Common myeloid progenitor, CD34-positive (primary cell): ENCODE results near the gene PCBD1. TPM values are rescaled to one million over a fixed set of nuclear protein-coding genes. Genes with fewer than 3 reads are reported as not detected.
A peak's percentile ranks its signal among the peaks of the same experiment; 100 is the strongest.

Source experiments
- CTCF ChIA-PET: fragments of 350-600 bp; sonication (Branson Sonifier 250); formaldehyde crosslinking; loops from one replicate; lab custom pipeline; 2021; ENCODE audit warnings: antibody characterized with exemption; lab: Charles Lee
- POLR2A ChIA-PET: fragments of 350-600 bp; sonication (Branson Sonifier 250); formaldehyde crosslinking; loops from one replicate; lab custom pipeline; 2021; ENCODE audit warnings: antibody characterized with exemption; lab: Charles Lee
- DNase-seq, 3 donors: peaks; one replicate each; pipeline versions ENCODE4 v3.0.0 to v3.0.0-alpha.2; 2013
- H3K27ac ChIP-seq, 2 experiments: 1 replicate in 1 of 2; 2 replicates in 1 of 2; pipeline ENCODE4 v1.7.0; 2013; ENCODE audit warnings: inconsistent platforms in 2 of 2, low read length in 2 of 2, mild to moderate bottlenecking in 2 of 2, low read depth in 1 of 2, moderate library complexity in 1 of 2; ENCODE audit not compliant: severe bottlenecking in 2 of 2, insufficient read depth in 1 of 2, poor library complexity in 1 of 2
- H3K27me3 ChIP-seq, 5 experiments: replicated peaks in 2 of 5; 1 replicate in 3 of 5; 2 replicates in 2 of 5; pipeline versions ENCODE4 v1.6.1 to v1.7.0; 2013; ENCODE audit warnings: low read length in 4 of 5, mild to moderate bottlenecking in 2 of 5, moderate library complexity in 2 of 5, inconsistent platforms in 1 of 5; ENCODE audit not compliant: insufficient read depth in 5 of 5, control insufficient read depth in 4 of 5
- H3K36me3 ChIP-seq, 4 experiments: 1 replicate in 2 of 4; 2 replicates in 2 of 4; pipeline versions ENCODE4 v1.6.1 to v1.7.0; 2013; ENCODE audit warnings: low read length in 3 of 4, control low read depth in 1 of 4, mild to moderate bottlenecking in 1 of 4; ENCODE audit not compliant: control insufficient read depth in 4 of 4, insufficient read depth in 4 of 4
- H3K4me1 ChIP-seq, 4 experiments: 1 replicate in 3 of 4; 2 replicates in 1 of 4; pipeline versions ENCODE4 v1.6.1 to v1.7.1; 2013; ENCODE audit warnings: low read length in 3 of 4, mild to moderate bottlenecking in 3 of 4, control low read depth in 1 of 4, inconsistent platforms in 1 of 4, moderate library complexity in 1 of 4; ENCODE audit not compliant: control insufficient read depth in 4 of 4, insufficient read depth in 4 of 4; ENCODE audit errors: control extremely low read depth in 1 of 4
- H3K4me3 ChIP-seq, 7 experiments: 1 replicate in 4 of 7; 2 replicates in 3 of 7; pipeline versions ENCODE4 v1.5.1 to v1.7.0; 2013; ENCODE audit warnings: mild to moderate bottlenecking in 7 of 7, low read length in 6 of 7, moderate library complexity in 6 of 7, inconsistent platforms in 2 of 7, low read depth in 2 of 7, control low read depth in 1 of 7; ENCODE audit not compliant: insufficient read depth in 4 of 7, control insufficient read depth in 1 of 7; ENCODE audit errors: extremely low read depth in 1 of 7
- H3K9me3 ChIP-seq, 5 experiments: 1 replicate in 4 of 5; 2 replicates in 1 of 5; pipeline versions ENCODE4 v1.6.1 to v1.7.1; 2013; ENCODE audit warnings: low read length in 4 of 5, mild to moderate bottlenecking in 2 of 5, inconsistent platforms in 1 of 5, low read depth in 1 of 5, moderate library complexity in 1 of 5; ENCODE audit not compliant: control insufficient read depth in 4 of 5, insufficient read depth in 2 of 5; ENCODE audit errors: control extremely low read depth in 1 of 5
- WGBS: methylation state at CpG from one replicate; pipeline ENCODE4 v1.1.5; 2013; ENCODE audit not compliant: insufficient coverage; 5-methylcytosine and 5-hydroxymethylcytosine counted together
- polyA plus RNA-seq: library from polyadenylated mRNA; unstranded; fragments of 120-200 nt; gene quantifications from one replicate; pipeline ENCODE4 v1.2.1, GENCODE V29; 2013

PCBD1 gene
- 48.1 TPM for polyA plus RNA-seq

DNA sequence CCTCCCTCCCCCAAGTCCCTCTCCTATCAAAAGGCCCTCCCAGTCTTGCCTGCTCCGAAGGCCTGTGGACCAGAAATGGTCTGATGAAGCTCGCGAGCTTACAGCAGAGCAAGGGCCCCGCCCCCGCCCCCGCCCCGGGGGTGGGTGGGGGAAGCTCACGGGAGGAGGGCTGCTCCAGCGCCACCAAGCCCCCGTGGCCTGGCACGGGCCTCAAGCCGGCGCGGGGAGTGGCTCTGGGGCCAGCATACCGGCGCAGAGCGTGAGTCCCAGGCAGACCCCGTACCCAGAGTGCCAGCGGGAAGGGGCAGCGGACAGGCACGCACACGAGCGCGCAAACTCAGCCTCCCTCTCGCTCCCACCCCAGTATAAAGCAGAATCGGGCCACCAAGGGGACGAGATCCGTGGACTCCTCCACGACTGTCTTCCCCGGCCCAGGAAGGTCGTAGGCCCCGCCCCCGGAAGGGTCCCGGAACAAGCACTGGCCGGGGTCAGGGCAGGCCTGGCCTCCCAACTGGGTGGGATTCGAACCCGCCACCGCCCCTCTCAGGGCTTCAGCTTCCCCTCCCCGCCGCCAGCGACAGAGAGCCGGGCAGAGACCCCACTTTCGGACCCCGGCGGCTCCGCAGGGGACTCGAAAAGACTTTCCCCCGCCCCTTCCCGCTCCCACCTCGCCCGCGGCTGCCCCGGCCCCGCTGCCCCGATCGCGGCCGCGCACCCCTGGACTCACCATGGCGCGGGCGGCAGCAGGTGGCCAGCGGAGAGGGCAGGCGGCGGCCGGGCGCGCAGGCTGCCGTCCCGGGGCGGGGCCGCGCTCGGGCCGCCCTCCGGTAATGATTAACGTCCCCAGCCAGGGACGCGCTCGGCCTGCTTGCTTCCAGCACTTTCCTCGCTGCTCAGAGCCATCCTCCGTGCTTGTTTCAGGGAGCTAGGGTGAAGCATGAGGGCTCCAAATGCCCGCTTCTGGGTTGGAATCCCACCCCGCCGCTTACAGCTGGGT is at the start of gene PCBD1:
TSS of gene PCBD1 (minus strand) at position 762 of the 997 bp plus-strand sequence. CDS start at position 730, 32 bp downstream.
- peak within 1 kb of the TSS in 1 of 2 experiments; percentile 76 for H3K27ac ChIP-seq
- WGBS, result 0% methylated on average over 59 of the region's 85 CpGs
- H3K4me1 ChIP-seq, result peaks cover 0 to 30% (median 23%) of the 10 kb centered on the region in 4 experiments
- H3K4me3 ChIP-seq, result peak within 1 kb of the TSS; percentile 66 to 87 (median 72)
- no peaks in the 10 kb centered on the region for H3K9me3 ChIP-seq
- ChIA-PET CTCF (interaction anchor here (0.9 to 14.0 kb wide), 4 partner anchors 11 to 337 kb away, joined by 3 to 140 read pairs (median 16); no protein-coding TSS in a partner anchor), POLR2A (no interaction called here)
- H3K36me3 ChIP-seq, result peaks cover 3 to 23% (median 10%) of the 10 kb centered on the region in 4 experiments
- H3K27me3 ChIP-seq, result no peaks in the 10 kb centered on the region
- peak; percentile 74 to 88 (median 82) for DNase-seq

DNA sequence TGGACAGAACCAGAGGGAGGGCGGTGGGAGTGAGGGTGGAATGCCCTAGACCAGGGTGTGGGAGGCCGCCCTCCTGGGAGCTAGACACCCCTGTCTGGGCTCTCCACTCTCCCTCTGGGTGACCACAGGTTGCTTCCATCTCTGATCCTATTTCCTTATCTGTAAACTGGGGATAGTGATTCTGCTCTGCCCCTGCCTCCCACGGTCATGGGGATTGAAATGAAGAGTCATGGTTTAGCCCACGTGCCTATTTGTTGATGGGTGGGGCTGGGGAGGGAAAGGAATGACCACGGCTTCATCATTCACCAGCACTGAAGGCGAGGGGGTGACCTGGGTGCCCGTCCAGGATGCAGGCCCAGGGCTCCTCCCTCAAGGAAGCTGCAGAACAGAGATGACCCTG is 49.3 kb upstream of the PCBD1 start:
- peaks cover 0 to 4% (median 0%) of the 10 kb centered on the region in 4 experiments for H3K4me1 ChIP-seq
- POLR2A ChIA-PET, result no interaction called here
- H3K4me3 ChIP-seq, result no peak overlapping the region
- no peaks in the 10 kb centered on the region for H3K9me3 ChIP-seq
- no peak for DNase-seq
- CTCF ChIA-PET, result interaction anchor here (5.2 kb wide), 1 partner anchor 12 kb away, joined by 21 read pairs; no protein-coding TSS in a partner anchor
- no peak overlapping the region for H3K27ac ChIP-seq
- 100% methylated on average over 4 of the region's 7 CpGs for WGBS
- no peaks in the 10 kb centered on the region for H3K36me3 ChIP-seq
- peaks cover 0 to 2% (median 0%) of the 10 kb centered on the region in 5 experiments for H3K27me3 ChIP-seq

DNA sequence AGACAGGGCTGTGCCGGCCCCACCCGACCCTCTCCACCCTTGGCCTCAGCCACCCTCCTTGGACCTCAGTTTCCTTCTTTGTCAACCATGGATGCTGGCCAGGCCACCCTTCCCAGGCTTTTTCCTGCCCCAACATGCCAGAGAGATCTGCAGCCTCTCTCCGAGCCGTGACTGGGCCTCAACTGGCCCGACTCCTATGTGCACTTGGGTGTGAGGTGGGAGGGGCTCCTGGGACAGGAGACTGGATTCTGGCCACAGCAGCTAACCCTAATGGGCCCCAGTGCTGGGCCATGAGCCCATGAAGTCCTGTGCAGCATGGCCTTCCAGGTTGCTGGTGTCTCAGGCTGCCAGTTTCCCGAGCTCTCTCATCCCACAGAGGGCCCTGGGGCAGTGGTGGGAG is 47.7 kb upstream of the PCBD1 start:
- WGBS, result 88% methylated on average over 6 of the region's 6 CpGs
- POLR2A ChIA-PET, result no interaction called here

DNA sequence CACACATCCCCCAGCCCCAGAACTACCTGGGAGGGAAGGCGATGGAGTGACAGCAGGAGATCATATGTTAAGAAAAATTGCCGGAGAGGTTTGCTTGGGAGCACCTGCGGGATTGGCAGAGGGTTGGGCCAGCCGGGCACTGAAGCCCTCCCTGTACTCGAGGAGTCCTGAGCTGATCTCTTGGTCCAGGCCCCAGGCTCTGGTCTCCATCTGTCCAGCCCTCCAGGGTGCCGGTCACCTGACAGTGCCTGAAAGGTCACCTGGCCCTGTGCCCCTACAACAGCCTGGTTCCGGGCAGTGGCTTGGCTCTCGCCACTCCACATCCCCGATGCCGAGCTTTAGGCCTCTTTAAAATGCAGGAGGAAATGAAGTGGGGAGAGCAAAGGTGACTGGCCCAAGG is 47.3 kb upstream of the PCBD1 start:
- no peak overlapping the region for H3K4me3 ChIP-seq
- no peaks in the 10 kb centered on the region for H3K36me3 ChIP-seq
- no peaks in the 10 kb centered on the region for H3K9me3 ChIP-seq
- no peak for DNase-seq
- H3K27me3 ChIP-seq, result peaks cover 0 to 1% (median 0%) of the 10 kb centered on the region in 5 experiments
- peaks cover 0 to 8% (median 5%) of the 10 kb centered on the region in 4 experiments for H3K4me1 ChIP-seq
- CTCF ChIA-PET, result interaction anchor here (5.2 kb wide), 1 partner anchor 10 kb away, joined by 21 read pairs; no protein-coding TSS in a partner anchor
- POLR2A ChIA-PET, result no interaction called here
- 98% methylated on average over 9 of the region's 10 CpGs for WGBS
- no peak overlapping the region for H3K27ac ChIP-seq

More for the DNA sequence above, 47.7 kb upstream of the PCBD1 start:
- Histone ChIP-seq H3K4me3 (no peak overlapping the region), H3K36me3 (no peaks in the 10 kb centered on the region), H3K4me1 (peaks cover 0 to 8% (median 5%) of the 10 kb centered on the region in 4 experiments), H3K27ac (no peak overlapping the region), H3K9me3 (no peaks in the 10 kb centered on the region), H3K27me3 (peaks cover 0 to 1% (median 0%) of the 10 kb centered on the region in 5 experiments)
- CTCF ChIA-PET, result interaction anchor here (5.2 kb wide), 1 partner anchor 10 kb away, joined by 21 read pairs; no protein-coding TSS in a partner anchor
- no peak for DNase-seq

DNA sequence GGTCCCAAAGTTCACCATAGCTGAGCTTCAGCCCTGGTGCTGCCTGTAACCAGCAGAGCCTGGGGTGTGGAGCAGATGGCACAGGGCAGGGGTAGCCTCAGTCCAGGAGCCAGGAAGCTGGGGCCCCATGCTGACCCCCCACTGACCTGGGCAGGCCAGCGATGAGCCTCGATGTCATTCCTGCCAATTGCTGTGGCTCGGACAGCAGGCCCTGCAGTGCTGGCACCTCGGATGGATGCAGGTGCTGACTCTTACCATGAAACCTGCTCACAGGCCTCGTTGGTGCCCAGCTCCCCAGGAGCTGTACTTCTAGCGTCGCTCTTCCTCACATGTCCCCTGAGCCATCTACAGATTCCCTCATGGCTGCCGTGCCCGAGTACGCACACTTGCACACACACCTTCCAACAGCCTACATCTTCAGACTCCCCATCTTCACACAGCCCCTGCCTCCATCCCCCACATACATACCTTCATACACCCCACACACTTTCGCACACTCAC is 46.8 kb upstream of the PCBD1 start:
- Histone ChIP-seq H3K4me1 (peaks cover 0 to 8% (median 5%) of the 10 kb centered on the region in 4 experiments), H3K4me3 (no peak overlapping the region), H3K36me3 (no peaks in the 10 kb centered on the region), H3K27ac (no peak overlapping the region), H3K27me3 (peaks cover 0 to 1% (median 0%) of the 10 kb centered on the region in 5 experiments), H3K9me3 (no peaks in the 10 kb centered on the region)
- ChIA-PET CTCF (interaction anchor here (5.2 kb wide), 1 partner anchor 10 kb away, joined by 21 read pairs; no protein-coding TSS in a partner anchor), POLR2A (no interaction called here)
- DNase-seq, result no peak
- 97% methylated on average over 7 of the region's 11 CpGs for WGBS

DNA sequence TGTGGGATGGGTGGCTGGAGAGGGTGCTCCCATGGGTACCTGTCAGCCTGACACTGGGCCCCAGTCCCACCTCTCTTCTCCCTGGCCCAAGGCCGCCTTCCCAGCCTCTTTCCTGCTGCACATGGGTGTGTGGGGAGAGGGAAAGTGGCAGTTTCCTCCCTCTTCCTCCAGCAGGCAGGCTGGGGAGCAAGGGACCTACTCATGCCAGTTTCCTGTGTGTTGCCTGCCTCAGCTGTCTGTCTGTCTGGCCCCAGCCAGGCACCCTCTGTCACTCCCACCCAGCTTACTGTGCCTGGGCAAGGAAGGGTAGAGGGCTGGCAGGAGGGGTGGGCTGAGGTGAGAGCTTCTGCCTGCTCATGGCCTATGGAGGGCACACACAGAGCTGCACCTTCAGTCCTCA is 46.3 kb upstream of the PCBD1 start:
- no peak for DNase-seq
- ChIA-PET CTCF (interaction anchor here (5.2 kb wide), 1 partner anchor 9 kb away, joined by 21 read pairs; no protein-coding TSS in a partner anchor), POLR2A (no interaction called here)
- H3K4me1 ChIP-seq, result peaks cover 0 to 8% (median 5%) of the 10 kb centered on the region in 4 experiments
- H3K27ac ChIP-seq, result no peak overlapping the region
- WGBS, result no CpG with 5 or more reads among the region's 1 CpG
- H3K36me3 ChIP-seq, result no peaks in the 10 kb centered on the region
- peaks cover 0 to 1% (median 0%) of the 10 kb centered on the region in 5 experiments for H3K27me3 ChIP-seq
- no peak overlapping the region for H3K4me3 ChIP-seq
- no peaks in the 10 kb centered on the region for H3K9me3 ChIP-seq
